ENCODE measurements around the gene DDHD1. TPM values are rescaled to one million over a fixed set of nuclear protein-coding genes. Genes with fewer than 3 reads are reported as not detected.

DDHD1 gene
- total RNA-seq, 3 donors from 2014 or later (not counting 1 experiment from before 2014, with no cell fraction given) = 76.6 to 82.3 (median 80.9) TPM

GRCh38 chr14:53175375-53175774 lies 22.3 kb upstream of the DDHD1 start:
- Mint-ChIP-seq H3K36me3 (no peaks in the 10 kb centered on the region), H3K9me3 (no peaks in the 10 kb centered on the region), H3K4me1 (peaks cover 5% of the 10 kb centered on the region in 2 donors), H3K27me3 (ENCODE audit: low read depth in 2 of 2) (no peaks in the 10 kb centered on the region), H3K4me3 (no peak overlapping the region), H3K27ac (no peak overlapping the region)
- intact Hi-C loops (cut with micrococcal nuclease) = no loop called here
- DNase-seq (no peak), ATAC-seq (no peak)
- Histone ChIP-seq H3K27ac (ENCODE audit: low read length) (no peak overlapping the region), H3K27me3 (ENCODE audit: control insufficient read depth, insufficient read depth, low read length) (no peaks in the 10 kb centered on the region), H3K36me3 (ENCODE audit: control insufficient read depth, insufficient read depth, low read length) (no peaks in the 10 kb centered on the region), H3K9me3 (ENCODE audit: control insufficient read depth, insufficient read depth, low read length) (no peaks in the 10 kb centered on the region), H3K4me1 (ENCODE audit: control insufficient read depth, insufficient read depth, low read length) (peaks cover under 1% of the 10 kb centered on the region), H3K4me3 (ENCODE audit: low read length) (no peak overlapping the region)
- 90% methylated on average over 3 of the region's 4 CpGs for WGBS (ENCODE audit: insufficient coverage)
- TF ChIP-seq CTCF (IDR thresholded peaks at IDR 0.05) = no peak

DNA sequence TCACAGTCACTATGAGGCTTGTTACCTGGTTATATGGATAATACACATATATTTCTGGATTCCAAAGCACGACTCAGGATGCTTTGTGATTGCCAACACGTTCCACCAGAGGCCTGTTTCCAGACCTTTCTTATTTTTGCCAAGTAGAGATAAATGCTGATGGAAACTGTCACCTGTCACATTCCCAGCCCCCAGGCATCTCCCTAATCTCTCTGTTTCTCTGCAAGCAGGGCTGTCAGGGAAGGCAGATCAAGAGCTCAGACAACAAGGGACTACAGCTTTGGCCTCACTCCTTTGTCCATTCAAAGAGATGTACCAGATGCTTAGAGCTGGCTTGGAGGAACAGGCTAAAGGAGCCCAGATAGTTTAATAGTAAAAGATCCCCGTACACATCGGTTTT lies 21.8 kb upstream of the DDHD1 start:
- intact Hi-C loops (cut with micrococcal nuclease) = no loop called here
- no peak overlapping the region for H3K27ac ChIP-seq (ENCODE audit: low read length)
- no peaks in the 10 kb centered on the region for H3K4me1 ChIP-seq (ENCODE audit: control insufficient read depth, insufficient read depth, low read length)
- no peaks in the 10 kb centered on the region for H3K9me3 Mint-ChIP-seq
- no peaks in the 10 kb centered on the region for H3K9me3 ChIP-seq (ENCODE audit: control insufficient read depth, insufficient read depth, low read length)
- no peak overlapping the region for H3K27ac Mint-ChIP-seq
- 89% methylated on average over 3 of the region's 4 CpGs for WGBS (ENCODE audit: insufficient coverage)
- no peak overlapping the region for H3K4me3 Mint-ChIP-seq
- ATAC-seq = no peak
- H3K4me1 Mint-ChIP-seq = peaks cover under 1% of the 10 kb centered on the region in 2 donors
- H3K4me3 ChIP-seq (ENCODE audit: low read length) = no peak overlapping the region
- DNase-seq = no peak
- no peaks in the 10 kb centered on the region for H3K36me3 ChIP-seq (ENCODE audit: control insufficient read depth, insufficient read depth, low read length)
- no peaks in the 10 kb centered on the region for H3K27me3 ChIP-seq (ENCODE audit: control insufficient read depth, insufficient read depth, low read length)
- H3K27me3 Mint-ChIP-seq (ENCODE audit: low read depth in 2 of 2) = no peaks in the 10 kb centered on the region
- TF ChIP-seq CTCF (IDR thresholded peaks at IDR 0.05) = no peak
- no peaks in the 10 kb centered on the region for H3K36me3 Mint-ChIP-seq

GRCh38 chr14:53168786-53169185 lies 15.7 kb upstream of the DDHD1 start:
- 95% methylated on average over 9 of the region's 9 CpGs for WGBS (ENCODE audit: insufficient coverage)
- Mint-ChIP-seq H3K4me3 (no peak overlapping the region), H3K4me1 (no peaks in the 10 kb centered on the region), H3K9me3 (no peaks in the 10 kb centered on the region), H3K36me3 (no peaks in the 10 kb centered on the region), H3K27me3 (ENCODE audit: low read depth in 2 of 2) (no peaks in the 10 kb centered on the region), H3K27ac (no peak overlapping the region)
- Histone ChIP-seq H3K27me3 (ENCODE audit: control insufficient read depth, insufficient read depth, low read length) (no peaks in the 10 kb centered on the region), H3K4me1 (ENCODE audit: control insufficient read depth, insufficient read depth, low read length) (no peaks in the 10 kb centered on the region), H3K36me3 (ENCODE audit: control insufficient read depth, insufficient read depth, low read length) (no peaks in the 10 kb centered on the region), H3K4me3 (ENCODE audit: low read length) (no peak overlapping the region), H3K27ac (ENCODE audit: low read length) (no peak overlapping the region), H3K9me3 (ENCODE audit: control insufficient read depth, insufficient read depth, low read length) (no peaks in the 10 kb centered on the region)
- TF ChIP-seq CTCF (IDR thresholded peaks at IDR 0.05) = no peak
- intact Hi-C loops (cut with micrococcal nuclease) = no loop called here
- DNase-seq (no peak), ATAC-seq (no peak)

GRCh38 chr14:53167602-53168328 lies 14.6 kb upstream of the DDHD1 start:
- Histone ChIP-seq H3K27ac (ENCODE audit: low read length) (no peak overlapping the region), H3K4me1 (ENCODE audit: control insufficient read depth, insufficient read depth, low read length) (no peaks in the 10 kb centered on the region), H3K36me3 (ENCODE audit: control insufficient read depth, insufficient read depth, low read length) (no peaks in the 10 kb centered on the region), H3K4me3 (ENCODE audit: low read length) (no peak overlapping the region), H3K27me3 (ENCODE audit: control insufficient read depth, insufficient read depth, low read length) (no peaks in the 10 kb centered on the region), H3K9me3 (ENCODE audit: control insufficient read depth, insufficient read depth, low read length) (no peaks in the 10 kb centered on the region)
- Mint-ChIP-seq H3K27ac (no peak overlapping the region), H3K9me3 (no peaks in the 10 kb centered on the region), H3K4me3 (no peak overlapping the region), H3K27me3 (ENCODE audit: low read depth in 2 of 2) (no peaks in the 10 kb centered on the region), H3K36me3 (no peaks in the 10 kb centered on the region), H3K4me1 (no peaks in the 10 kb centered on the region)
- intact Hi-C loops (cut with micrococcal nuclease) = no loop called here
- 96% methylated on average over 4 of the region's 4 CpGs for WGBS (ENCODE audit: insufficient coverage)
- no peak for TF ChIP-seq CTCF (IDR thresholded peaks at IDR 0.05)
- ATAC-seq (no peak), DNase-seq (no peak)

All from natural killer cell (primary cell).